HepG2 (cell line): ENCODE results near the gene NUP153. TPM values are rescaled to one million over a fixed set of nuclear protein-coding genes. Genes with fewer than 3 reads are reported as not detected.

Experiments
- FOXK1 ChIP-seq: sonication (generic); formaldehyde crosslinking; IDR thresholded peaks from 2 replicates; pipeline ENCODE4 v1.4.0; 2020; ENCODE audit warnings: low read depth, missing genetic modification reagents, borderline replicate concordance
- FOXM1 ChIP-seq: sonication (generic); formaldehyde crosslinking; IDR thresholded peaks from 2 replicates; pipeline ENCODE4 v1.5.0; 2020; ENCODE audit warnings: missing genetic modification reagents
- MATR3 ChIP-seq: sonication (generic); formaldehyde crosslinking; IDR thresholded peaks from 2 replicates; pipeline ENCODE4 v1.4.0; 2020; ENCODE audit warnings: missing genetic modification reagents
- RXRB ChIP-seq: IDR thresholded peaks from 2 replicates; pipeline ENCODE4 v1.6.1; 2016; ENCODE audit warnings: borderline replicate concordance, missing genetic modification reagents, missing compliant biosample characterization
- ZNF407 ChIP-seq: sonication (generic); formaldehyde crosslinking; IDR thresholded peaks from one replicate; pipeline ENCODE4 v1.5.1; 2020; ENCODE audit warnings: mild to moderate bottlenecking, missing genetic modification reagents; ENCODE audit errors: not compliant biosample characterization
- ZNF512 ChIP-seq: sonication (generic); formaldehyde crosslinking; IDR thresholded peaks from 2 replicates; pipeline ENCODE4 v1.4.0; 2020; ENCODE audit warnings: mild to moderate bottlenecking, missing genetic modification reagents
- ZNF772 ChIP-seq: sonication (generic); formaldehyde crosslinking; IDR thresholded peaks from 2 replicates; pipeline ENCODE4 v1.5.0; 2020; ENCODE audit warnings: mild to moderate bottlenecking, missing genetic modification reagents
- ZNF792 ChIP-seq: IDR thresholded peaks from 2 replicates; pipeline ENCODE4 v1.6.1; 2016
- polyA plus RNA-seq, 8 experiments: library from polyadenylated mRNA; depleted of rRNA in 3 of 8; stranded (reverse) in 7 of 8; unstranded in 1 of 8; fragments of >200 nt; fragmentation: Illumina TruSeq in 4 of 8; extraction: Trizol in 4 of 8; gene quantifications; 2 replicates each; pipeline versions ENCODE4 v1.2.1 to v1.2.3, GENCODE V29; 2011 to 2016; ENCODE audit warnings: low read depth in 4 of 8, missing spikeins in 1 of 8, mixed read lengths in 1 of 8; ENCODE audit not compliant: insufficient read depth in 1 of 8
- total RNA-seq, 5 experiments: library from RNA; depleted of rRNA; stranded (reverse); fragments of >200 nt; fragmentation: Illumina TruSeq; extraction: Trizol; gene quantifications; 2 replicates each; pipeline ENCODE4 v1.2.3, GENCODE V29; 2016; ENCODE audit warnings: low read depth in 1 of 5

NUP153 gene
- total and polyA plus RNA-seq, 2 of the 13 experiments (the other 11 are each of a cell fraction or from before 2014, with no cell fraction given), result 29.8 to 55.2 TPM

- TF ChIP-seq ZNF407 (no peak), ZNF792 (CRISPR knock-in tag) (peak; percentile 59; the same call in 1 of the 2 replicates), ZNF772 (CRISPR knock-in tag) (no peak), ZNF512 (CRISPR knock-in tag) (no peak), FOXK1 (CRISPR knock-in tag) (peak; percentile 19; the same call in 1 of the 2 replicates), FOXM1 (CRISPR knock-in tag) (no peak), RXRB (CRISPR knock-in tag) (peak; percentile 64; the same call in 1 of the 2 replicates), MATR3 (CRISPR knock-in tag) (no peak)
These were observed 18.4 kb upstream of the NUP153 start (continued) for GRCh38 chr6:17725083-17725482.
